Fibroblast of villous mesenchyme (primary cell): ENCODE results near the gene ANKFN1. TPM values are rescaled to one million over a fixed set of nuclear protein-coding genes. Genes with fewer than 3 reads are reported as not detected.
"Not testable (repeated sequence)": the region's sequence is repeated elsewhere in the genome, so short reads cannot be mapped to it uniquely, and the experiment has no call there.

ENCODE experiments used
- DNase-seq: peaks from one replicate; pipeline ENCODE4 v3.0.0-alpha.2; 2010; ENCODE audit warnings: low read depth
- H3K4me3 ChIP-seq: 2 replicates; pipeline ENCODE4 v1.5.1; 2011; ENCODE audit warnings: low read depth, mild to moderate bottlenecking, low read length
- CTCF ChIP-seq: IDR thresholded peaks from 2 replicates; pipeline ENCODE4 v1.5.1; 2012; ENCODE audit warnings: low read depth, mild to moderate bottlenecking, low read length; ENCODE audit not compliant: insufficient read depth
- total RNA-seq: library from RNA; depleted of rRNA; stranded (reverse); fragments of >200 nt; gene quantifications from 2 replicates; pipeline ENCODE4 v1.2.3, GENCODE V29; 2012

ANKFN1 gene
- total RNA-seq, 1 donor: under 0.01 TPM

GRCh38 chr17:56274491-56274890, 121.2 kb downstream of the ANKFN1 start:
- no peak for TF ChIP-seq CTCF
- H3K4me3 ChIP-seq: no peak overlapping the region
- no peak for DNase-seq

- TF ChIP-seq CTCF: no peak
- DNase-seq: no peak
Measured at GRCh38 chr17:56284482-56284881, 131.2 kb downstream of the ANKFN1 start.

GRCh38 chr17:56288786-56289185, 135.5 kb downstream of the ANKFN1 start:
- not testable (repeated sequence) for H3K4me3 ChIP-seq, DNase-seq

More at GRCh38 chr17:56284482-56284881, 131.2 kb downstream of the ANKFN1 start:
- no peak overlapping the region for H3K4me3 ChIP-seq

- no peak for DNase-seq
- H3K4me3 ChIP-seq: no peak overlapping the region
- TF ChIP-seq CTCF: no peak
Measured at GRCh38 chr17:56289321-56289720, 136.0 kb downstream of the ANKFN1 start.

- DNase-seq: no peak
- no peak overlapping the region for H3K4me3 ChIP-seq
Measured at GRCh38 chr17:56290101-56290801, 137.0 kb downstream of the ANKFN1 start.

GRCh38 chr17:56290802-56291118, 137.5 kb downstream of the ANKFN1 start:
- no peak for TF ChIP-seq CTCF
- DNase-seq: no peak
- H3K4me3 ChIP-seq: no peak overlapping the region

More at GRCh38 chr17:56290101-56290801, 137.0 kb downstream of the ANKFN1 start:
- no peak for TF ChIP-seq CTCF

GRCh38 chr17:56291226-56291805, 138.0 kb downstream of the ANKFN1 start:
- no peak for TF ChIP-seq CTCF

More at GRCh38 chr17:56291226-56291805, 138.0 kb downstream of the ANKFN1 start:
- no peak overlapping the region for H3K4me3 ChIP-seq
- no peak for DNase-seq
